Measurements from ENCODE around the gene SERINC4.
"Not testable (repeated sequence)": the region's sequence is repeated elsewhere in the genome, so short reads cannot be mapped to it uniquely, and the experiment has no call there.

The SERINC4 gene

GRCh38 chr15:43824302-43825246 is 24.6 kb upstream of the SERINC4 start, which contains the start of gene MFAP1:
Gene MFAP1 (minus strand): TSS chr15:43824690. CDS start chr15:43824569, 121 bp downstream.
- H3K4me3 ChIP-seq (ENCODE audit: low read depth in 1 of 2, low read length in 2 of 2), result peak within 1 kb of the TSS; percentile 70 to 97
- H3K4me1 ChIP-seq (ENCODE audit: control insufficient read depth in 1 of 2, insufficient read depth in 2 of 2, low read length in 2 of 2), result peaks cover 5 to 26% of the 10 kb centered on the region in 2 donors
- no peaks in the 10 kb centered on the region for H3K27me3 ChIP-seq (ENCODE audit: low read depth, low read length)
- H3K27ac ChIP-seq (ENCODE audit: low read length), result peak within 1 kb of the TSS; percentile 97
- H3K36me3 ChIP-seq (ENCODE audit: control insufficient read depth in 1 of 2, insufficient read depth in 2 of 2, low read length in 2 of 2), result peaks cover 0 to 3% of the 10 kb centered on the region in 2 donors
- no peaks in the 10 kb centered on the region for H3K9me3 ChIP-seq (ENCODE audit: control insufficient read depth in 1 of 2, low read length in 2 of 2)

DNA sequence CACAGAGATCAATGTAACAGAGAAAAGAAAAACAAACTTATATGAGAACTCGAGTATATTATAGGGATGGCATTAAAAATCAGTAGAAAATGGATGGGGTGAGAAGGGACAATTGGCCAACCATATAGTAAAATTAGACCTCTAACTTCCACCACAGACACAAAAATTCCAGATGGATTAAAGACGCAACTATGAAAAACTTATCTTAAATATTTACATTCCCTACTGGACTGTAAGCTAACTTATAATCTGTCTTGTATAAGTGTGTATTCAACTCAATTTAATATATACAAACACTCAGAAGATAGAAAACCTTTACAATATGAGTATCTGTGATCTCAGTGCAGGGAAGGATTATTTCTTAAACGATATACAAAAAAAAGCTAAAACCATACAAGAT is 21.5 kb upstream of the SERINC4 start:
- Histone ChIP-seq H3K27me3 (ENCODE audit: low read depth, low read length) (no peaks in the 10 kb centered on the region), H3K4me1 (ENCODE audit: control insufficient read depth in 1 of 2, insufficient read depth in 2 of 2, low read length in 2 of 2) (peaks cover 5 to 26% of the 10 kb centered on the region in 2 donors), H3K36me3 (ENCODE audit: control insufficient read depth in 1 of 2, insufficient read depth in 2 of 2, low read length in 2 of 2) (peaks cover 10% of the 10 kb centered on the region in 2 donors), H3K9me3 (ENCODE audit: control insufficient read depth in 1 of 2, low read length in 2 of 2) (no peaks in the 10 kb centered on the region), H3K4me3 (ENCODE audit: low read depth in 1 of 2, low read length in 2 of 2) (peak overlapping the region; percentile 14 to 23), H3K27ac (ENCODE audit: low read length) (no peak overlapping the region)

DNA sequence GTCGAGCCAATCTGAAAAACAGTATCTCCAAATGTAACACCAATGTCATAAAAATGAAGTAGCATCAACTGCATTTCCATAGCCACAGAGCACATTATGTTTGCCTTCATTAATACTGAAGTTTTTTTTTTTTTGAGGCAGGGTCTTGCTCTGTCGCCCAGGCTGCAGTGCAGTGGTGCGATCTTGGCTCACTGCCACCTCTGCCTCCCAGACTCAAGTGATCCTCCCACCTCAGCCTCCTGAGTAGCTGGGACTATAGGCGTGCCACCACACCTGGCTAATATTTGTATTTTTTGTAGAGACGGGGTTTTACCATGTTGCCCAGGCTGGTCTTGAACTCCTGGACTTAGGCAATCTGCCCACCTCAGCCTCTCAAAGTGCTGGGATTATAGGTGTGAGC is 15.0 kb upstream of the SERINC4 start:
- not testable (repeated sequence) for H3K4me1 ChIP-seq (ENCODE audit: control insufficient read depth in 1 of 2, insufficient read depth in 2 of 2, low read length in 2 of 2); H3K4me3 ChIP-seq (ENCODE audit: low read depth in 1 of 2, low read length in 2 of 2); H3K9me3 ChIP-seq (ENCODE audit: control insufficient read depth in 1 of 2, low read length in 2 of 2); H3K27me3 ChIP-seq (ENCODE audit: low read depth, low read length); H3K27ac ChIP-seq (ENCODE audit: low read length)
- peaks cover 41 to 58% of the 10 kb centered on the region in 2 donors for H3K36me3 ChIP-seq (ENCODE audit: control insufficient read depth in 1 of 2, insufficient read depth in 2 of 2, low read length in 2 of 2)

GRCh38 chr15:43808960-43809678 is 9.1 kb upstream of the SERINC4 start:
- Histone ChIP-seq H3K27ac (ENCODE audit: low read length) (no peak overlapping the region), H3K27me3 (ENCODE audit: low read depth, low read length) (no peaks in the 10 kb centered on the region), H3K4me1 (ENCODE audit: control insufficient read depth in 1 of 2, insufficient read depth in 2 of 2, low read length in 2 of 2) (no peaks in the 10 kb centered on the region), H3K4me3 (ENCODE audit: low read depth in 1 of 2, low read length in 2 of 2) (no peak overlapping the region), H3K36me3 (ENCODE audit: control insufficient read depth in 1 of 2, insufficient read depth in 2 of 2, low read length in 2 of 2) (peaks cover 66 to 94% of the 10 kb centered on the region in 2 donors), H3K9me3 (ENCODE audit: control insufficient read depth in 1 of 2, low read length in 2 of 2) (no peaks in the 10 kb centered on the region)

GRCh38 chr15:43808435-43808950 is 8.5 kb upstream of the SERINC4 start:
- peaks cover 61 to 93% of the 10 kb centered on the region in 2 donors for H3K36me3 ChIP-seq (ENCODE audit: control insufficient read depth in 1 of 2, insufficient read depth in 2 of 2, low read length in 2 of 2)
- no peak overlapping the region for H3K27ac ChIP-seq (ENCODE audit: low read length)
- no peaks in the 10 kb centered on the region for H3K27me3 ChIP-seq (ENCODE audit: low read depth, low read length)
- no peaks in the 10 kb centered on the region for H3K4me1 ChIP-seq (ENCODE audit: control insufficient read depth in 1 of 2, insufficient read depth in 2 of 2, low read length in 2 of 2)
- H3K4me3 ChIP-seq (ENCODE audit: low read depth in 1 of 2, low read length in 2 of 2), result no peak overlapping the region
- H3K9me3 ChIP-seq (ENCODE audit: control insufficient read depth in 1 of 2, low read length in 2 of 2), result no peaks in the 10 kb centered on the region

GRCh38 chr15:43802676-43803075 is 2.7 kb upstream of the SERINC4 start:
- peaks cover 36 to 58% of the 10 kb centered on the region in 2 donors for H3K36me3 ChIP-seq (ENCODE audit: control insufficient read depth in 1 of 2, insufficient read depth in 2 of 2, low read length in 2 of 2)
- not testable (repeated sequence) for H3K27ac ChIP-seq (ENCODE audit: low read length); H3K27me3 ChIP-seq (ENCODE audit: low read depth, low read length); H3K4me3 ChIP-seq (ENCODE audit: low read depth in 1 of 2, low read length in 2 of 2); H3K9me3 ChIP-seq (ENCODE audit: control insufficient read depth in 1 of 2, low read length in 2 of 2)
- H3K4me1 ChIP-seq (ENCODE audit: control insufficient read depth in 1 of 2, insufficient read depth in 2 of 2, low read length in 2 of 2), result peaks cover 15 to 20% of the 10 kb centered on the region in 2 donors

- Histone ChIP-seq H3K27me3 (ENCODE audit: low read depth, low read length) (no peaks in the 10 kb centered on the region), H3K4me1 (ENCODE audit: control insufficient read depth in 1 of 2, insufficient read depth in 2 of 2, low read length in 2 of 2) (peaks cover 22 to 26% of the 10 kb centered on the region in 2 donors), H3K9me3 (ENCODE audit: control insufficient read depth in 1 of 2, low read length in 2 of 2) (no peaks in the 10 kb centered on the region), H3K27ac (ENCODE audit: low read length) (peak within 1 kb of the TSS; percentile 98), H3K4me3 (ENCODE audit: low read depth in 1 of 2, low read length in 2 of 2) (peak within 1 kb of the TSS; percentile 96 to 98), H3K36me3 (ENCODE audit: control insufficient read depth in 1 of 2, insufficient read depth in 2 of 2, low read length in 2 of 2) (peaks cover 42 to 57% of the 10 kb centered on the region in 2 donors)
Observed at GRCh38 chr15:43800286-43801141, 494 bp upstream of the SERINC4 start, which contains the start of gene HYPK. Gene HYPK (plus strand): TSS chr15:43800599. CDS start chr15:43800623, 24 bp downstream.

- Histone ChIP-seq H3K9me3 (ENCODE audit: control insufficient read depth in 1 of 2, low read length in 2 of 2) (no peaks in the 10 kb centered on the region), H3K27me3 (ENCODE audit: low read depth, low read length) (no peaks in the 10 kb centered on the region), H3K27ac (ENCODE audit: low read length) (peak overlapping the region; percentile 98), H3K4me3 (ENCODE audit: low read depth in 1 of 2, low read length in 2 of 2) (peak overlapping the region; percentile 96 to 98), H3K36me3 (ENCODE audit: control insufficient read depth in 1 of 2, insufficient read depth in 2 of 2, low read length in 2 of 2) (peaks cover 42 to 57% of the 10 kb centered on the region in 2 donors), H3K4me1 (ENCODE audit: control insufficient read depth in 1 of 2, insufficient read depth in 2 of 2, low read length in 2 of 2) (peaks cover 22 to 37% of the 10 kb centered on the region in 2 donors)
Observed at GRCh38 chr15:43799209-43799944, 643 bp downstream of the SERINC4 start.

GRCh38 chr15:43796566-43796965 is 3.5 kb downstream of the SERINC4 start:
- H3K36me3 ChIP-seq (ENCODE audit: control insufficient read depth in 1 of 2, insufficient read depth in 2 of 2, low read length in 2 of 2), result peaks cover 50 to 52% of the 10 kb centered on the region in 2 donors
- no peak overlapping the region for H3K4me3 ChIP-seq (ENCODE audit: low read depth in 1 of 2, low read length in 2 of 2)
- H3K9me3 ChIP-seq (ENCODE audit: control insufficient read depth in 1 of 2, low read length in 2 of 2), result no peaks in the 10 kb centered on the region
- no peaks in the 10 kb centered on the region for H3K27me3 ChIP-seq (ENCODE audit: low read depth, low read length)
- H3K27ac ChIP-seq (ENCODE audit: low read length), result no peak overlapping the region
- peaks cover 31 to 49% of the 10 kb centered on the region in 2 donors for H3K4me1 ChIP-seq (ENCODE audit: control insufficient read depth in 1 of 2, insufficient read depth in 2 of 2, low read length in 2 of 2)

GRCh38 chr15:43795997-43796396 is 4.0 kb downstream of the SERINC4 start:
- H3K4me1 ChIP-seq (ENCODE audit: control insufficient read depth in 1 of 2, insufficient read depth in 2 of 2, low read length in 2 of 2), result peaks cover 25 to 43% of the 10 kb centered on the region in 2 donors
- H3K27ac ChIP-seq (ENCODE audit: low read length), result no peak overlapping the region
- H3K36me3 ChIP-seq (ENCODE audit: control insufficient read depth in 1 of 2, insufficient read depth in 2 of 2, low read length in 2 of 2), result peaks cover 50 to 52% of the 10 kb centered on the region in 2 donors
- no peaks in the 10 kb centered on the region for H3K9me3 ChIP-seq (ENCODE audit: control insufficient read depth in 1 of 2, low read length in 2 of 2)
- no peak overlapping the region for H3K4me3 ChIP-seq (ENCODE audit: low read depth in 1 of 2, low read length in 2 of 2)
- no peaks in the 10 kb centered on the region for H3K27me3 ChIP-seq (ENCODE audit: low read depth, low read length)

Data from muscle layer of duodenum (tissue), 2 donors.